H9 (cell line): ENCODE results near the gene MAOA. TPM values are rescaled to one million over a fixed set of nuclear protein-coding genes. Genes with fewer than 3 reads are reported as not detected.

Source experiments
- DNase-seq: peaks from one replicate; pipeline ENCODE4 v3.0.0-alpha.2; 2017
- H2AFZ ChIP-seq: one replicate; pipeline ENCODE4 v1.6.1; 2013; ENCODE audit warnings: mild to moderate bottlenecking, low read length, control low read depth, moderate library complexity
- H2AK5ac ChIP-seq: 2 replicates; pipeline ENCODE4 v1.6.1; 2013; ENCODE audit warnings: low read length, control low read depth, mixed read lengths; ENCODE audit not compliant: insufficient read length
- H2BK120ac ChIP-seq: one replicate; pipeline ENCODE4 v1.6.1; 2013; ENCODE audit warnings: low read depth, mild to moderate bottlenecking, low read length, control low read depth, inconsistent platforms; ENCODE audit not compliant: poor library complexity, severe bottlenecking
- H2BK12ac ChIP-seq: 2 replicates; pipeline ENCODE4 v1.6.1; 2013; ENCODE audit warnings: low read length, control low read depth, mixed read lengths, low read depth; ENCODE audit not compliant: insufficient read length
- H2BK15ac ChIP-seq: 2 replicates; pipeline ENCODE4 v1.6.1; 2013; ENCODE audit warnings: low read depth, low read length, control low read depth
- H2BK20ac ChIP-seq: one replicate; pipeline ENCODE4 v1.6.1; 2013; ENCODE audit warnings: low read depth, mild to moderate bottlenecking, low read length, control low read depth, inconsistent platforms; ENCODE audit not compliant: poor library complexity, severe bottlenecking
- H2BK5ac ChIP-seq: 2 replicates; pipeline ENCODE4 v1.6.1; 2013; ENCODE audit warnings: low read length, control low read depth, mixed read lengths; ENCODE audit not compliant: insufficient read length
- H3K14ac ChIP-seq: 2 replicates; pipeline ENCODE4 v1.6.1; 2013; ENCODE audit warnings: low read length, control low read depth; ENCODE audit not compliant: insufficient read depth
- H3K18ac ChIP-seq: 2 replicates; pipeline ENCODE4 v1.6.1; 2013; ENCODE audit warnings: low read depth, mild to moderate bottlenecking, mixed read lengths, low read length, control low read depth; ENCODE audit not compliant: insufficient read length
- H3K23ac ChIP-seq: 2 replicates; pipeline ENCODE4 v1.6.1; 2013; ENCODE audit warnings: low read length, control low read depth, mixed read lengths, low read depth; ENCODE audit not compliant: insufficient read length
- H3K23me2 ChIP-seq: 2 replicates; pipeline ENCODE4 v1.6.1; 2013; ENCODE audit warnings: low read depth, mild to moderate bottlenecking, mixed read lengths, low read length, control low read depth; ENCODE audit not compliant: insufficient read length, poor library complexity, severe bottlenecking
- H3K27ac ChIP-seq: 2 replicates; pipeline ENCODE4 v1.5.1; 2013; ENCODE audit warnings: low read length, control low read depth, mixed read lengths, low read depth; ENCODE audit not compliant: insufficient read length
- H3K27me3 ChIP-seq: 2 replicates; pipeline ENCODE4 v1.6.1; 2013; ENCODE audit warnings: low read length, control low read depth, inconsistent platforms; ENCODE audit not compliant: insufficient read depth
- H3K4ac ChIP-seq: 2 replicates; pipeline ENCODE4 v1.6.1; 2013; ENCODE audit warnings: low read depth, mild to moderate bottlenecking, control low read depth, inconsistent platforms, low read length, moderate library complexity
- H3K4me1 ChIP-seq: 2 replicates; pipeline ENCODE4 v1.6.1; 2013; ENCODE audit warnings: low read length, control low read depth, inconsistent platforms; ENCODE audit not compliant: insufficient read depth
- H3K4me2 ChIP-seq: 2 replicates; pipeline ENCODE4 v1.6.1; 2013; ENCODE audit warnings: low read length, control low read depth, mixed read lengths; ENCODE audit not compliant: insufficient read length, insufficient read depth
- H3K56ac ChIP-seq: 2 replicates; pipeline ENCODE4 v1.6.1; 2013; ENCODE audit warnings: low read depth, mild to moderate bottlenecking, mixed read lengths, low read length, control low read depth; ENCODE audit not compliant: insufficient read length
- H3K79me1 ChIP-seq: 2 replicates; pipeline ENCODE4 v1.6.1; 2013; ENCODE audit warnings: low read depth, mild to moderate bottlenecking, moderate library complexity, low read length, control low read depth, inconsistent platforms; ENCODE audit not compliant: insufficient read depth, poor library complexity, severe bottlenecking
- H3K79me2 ChIP-seq: 2 replicates; pipeline ENCODE4 v1.6.1; 2013; ENCODE audit warnings: low read length, control low read depth, inconsistent platforms; ENCODE audit not compliant: insufficient read depth
- H3K9ac ChIP-seq: 2 replicates; pipeline ENCODE4 v1.6.1; 2013; ENCODE audit warnings: low read length, control low read depth, mixed read lengths; ENCODE audit not compliant: insufficient read length; ENCODE audit errors: extremely low read depth
- H3K9me3 ChIP-seq: one replicate; pipeline ENCODE4 v1.6.1; 2013; ENCODE audit warnings: low read depth, low read length, inconsistent platforms; ENCODE audit not compliant: control insufficient read depth
- H3T11ph ChIP-seq: one replicate; pipeline ENCODE4 v1.6.1; 2013; ENCODE audit warnings: mild to moderate bottlenecking, low read length, control low read depth, inconsistent platforms
- H4K20me1 ChIP-seq: one replicate; pipeline ENCODE4 v1.6.1; 2013; ENCODE audit not compliant: control insufficient read depth, insufficient read length, insufficient read depth
- H4K5ac ChIP-seq: 2 replicates; pipeline ENCODE4 v1.6.1; 2013; ENCODE audit warnings: low read depth, mild to moderate bottlenecking, mixed read lengths, low read length, control low read depth; ENCODE audit not compliant: insufficient read length
- H4K8ac ChIP-seq: replicated peaks from 2 replicates; pipeline ENCODE4 v1.6.1; 2013; ENCODE audit warnings: low read length, control low read depth, mixed read lengths, low read depth; ENCODE audit not compliant: insufficient read length
- H4K91ac ChIP-seq: 2 replicates; pipeline ENCODE4 v1.6.1; 2013; ENCODE audit warnings: low read depth, mild to moderate bottlenecking, moderate library complexity, mixed read lengths, low read length, control low read depth; ENCODE audit not compliant: insufficient read length
- H3K27ac Mint-ChIP-seq, 3 experiments: 2 replicates in 2 of 3; 3 replicates in 1 of 3; pipeline ENCODE4 v1.8.0; 2020 to 2021; ENCODE audit warnings: mixed read lengths in 3 of 3, mild to moderate bottlenecking in 1 of 3, moderate library complexity in 1 of 3
- H3K27me3 Mint-ChIP-seq: 2 replicates; pipeline ENCODE4 v1.8.0; 2021; ENCODE audit warnings: low read depth, mild to moderate bottlenecking, moderate library complexity, mixed read lengths
- H3K36me3 Mint-ChIP-seq, 3 experiments: 2 replicates in 2 of 3; 3 replicates in 1 of 3; pipeline ENCODE4 v1.8.0; 2020 to 2021; ENCODE audit warnings: low read depth in 3 of 3, mixed read lengths in 3 of 3; ENCODE audit not compliant: insufficient read depth in 1 of 3
- H3K4me1 Mint-ChIP-seq, 2 experiments: 2 replicates each; pipeline ENCODE4 v1.8.0; 2020; ENCODE audit warnings: mixed read lengths in 2 of 2
- H3K4me3 Mint-ChIP-seq, 2 experiments: 2 replicates in 1 of 2; 3 replicates in 1 of 2; pipeline ENCODE4 v1.8.0; 2020 to 2021; ENCODE audit warnings: mild to moderate bottlenecking in 2 of 2, mixed read lengths in 2 of 2, moderate library complexity in 1 of 2
- H3K9me3 Mint-ChIP-seq, 2 experiments: 2 replicates in 1 of 2; 3 replicates in 1 of 2; pipeline ENCODE4 v1.8.0; 2020; ENCODE audit warnings: mild to moderate bottlenecking in 2 of 2, mixed read lengths in 2 of 2, moderate library complexity in 1 of 2
- WGBS: extraction: QIAGEN DNeasy Blood & Tissue Kit; methylation state at CpG from one replicate; pipeline ENCODE4 v1.1.7; 2013; ENCODE audit warnings: missing lambda C conversion rate, low lambda C conversion rate, mixed read lengths; ENCODE audit not compliant: insufficient read length; ENCODE audit errors: extremely low coverage; 5-methylcytosine and 5-hydroxymethylcytosine counted together
- total RNA-seq: library from RNA; stranded (reverse); gene quantifications from 2 replicates; pipeline ENCODE4 v1.2.1, GENCODE V29; 2021
- TF ChIP-seq, protein P1 (sequence below): fragments of 200-600 bp; sonication (generic); conservative IDR thresholded peaks from 3 replicates; pipeline ENCODE4 v1.8.0; 2021; ENCODE audit warnings: antibody characterized with exemption, mild to moderate bottlenecking

MAOA gene
- total RNA-seq, 1 experiment from 2014 or later = 0.28 TPM

DNA sequence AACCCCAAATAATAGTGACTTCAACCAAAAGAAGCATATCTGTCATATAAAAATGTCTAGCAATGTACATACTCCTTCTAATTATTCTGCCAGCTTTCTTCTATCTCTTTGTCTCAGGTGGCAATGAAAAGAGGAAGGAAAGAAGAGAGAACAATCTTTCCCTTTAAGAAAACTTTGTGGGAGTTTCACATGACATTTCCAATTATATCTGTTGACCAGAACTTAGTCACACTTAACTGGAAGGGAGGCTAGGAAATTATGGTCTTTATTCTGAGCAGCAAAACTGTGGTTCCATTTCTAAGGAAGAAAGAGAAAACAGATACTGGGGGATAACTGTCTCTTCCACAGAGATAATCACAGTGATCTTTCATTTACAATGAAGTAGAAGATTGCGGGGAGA lies 12.9 kb upstream of the MAOA start:
- Histone ChIP-seq H2AK5ac (no peak overlapping the region), H4K8ac (no peak overlapping the region), H2BK5ac (no peak overlapping the region), H3K79me1 (no peaks in the 10 kb centered on the region), H2BK12ac (no peak overlapping the region), H3K23ac (no peak overlapping the region), H4K91ac (no peak overlapping the region), H3K23me2 (no peaks in the 10 kb centered on the region), H3K9ac (no peak overlapping the region), H3K18ac (no peak overlapping the region), H3K79me2 (no peaks in the 10 kb centered on the region), H3K56ac (no peak overlapping the region), H4K20me1 (no peaks in the 10 kb centered on the region), H3K9me3 (no peaks in the 10 kb centered on the region), H2BK120ac (no peak overlapping the region), H3K4me1 (no peaks in the 10 kb centered on the region), H3K4ac (no peak overlapping the region), H3K4me2 (no peak overlapping the region), H2BK15ac (no peak overlapping the region), H3K14ac (no peak overlapping the region), H2AFZ (no peak overlapping the region), H3T11ph (no peak overlapping the region), H4K5ac (no peak overlapping the region), H3K27me3 (no peaks in the 10 kb centered on the region), H3K27ac (no peak overlapping the region), H2BK20ac (no peak overlapping the region)
- H3K27ac Mint-ChIP-seq = no peak overlapping the region
- peaks cover 23 to 36% of the 10 kb centered on the region in 2 experiments for H3K9me3 Mint-ChIP-seq
- no peak overlapping the region for H3K4me3 Mint-ChIP-seq
- TF ChIP-seq, protein P1, sequence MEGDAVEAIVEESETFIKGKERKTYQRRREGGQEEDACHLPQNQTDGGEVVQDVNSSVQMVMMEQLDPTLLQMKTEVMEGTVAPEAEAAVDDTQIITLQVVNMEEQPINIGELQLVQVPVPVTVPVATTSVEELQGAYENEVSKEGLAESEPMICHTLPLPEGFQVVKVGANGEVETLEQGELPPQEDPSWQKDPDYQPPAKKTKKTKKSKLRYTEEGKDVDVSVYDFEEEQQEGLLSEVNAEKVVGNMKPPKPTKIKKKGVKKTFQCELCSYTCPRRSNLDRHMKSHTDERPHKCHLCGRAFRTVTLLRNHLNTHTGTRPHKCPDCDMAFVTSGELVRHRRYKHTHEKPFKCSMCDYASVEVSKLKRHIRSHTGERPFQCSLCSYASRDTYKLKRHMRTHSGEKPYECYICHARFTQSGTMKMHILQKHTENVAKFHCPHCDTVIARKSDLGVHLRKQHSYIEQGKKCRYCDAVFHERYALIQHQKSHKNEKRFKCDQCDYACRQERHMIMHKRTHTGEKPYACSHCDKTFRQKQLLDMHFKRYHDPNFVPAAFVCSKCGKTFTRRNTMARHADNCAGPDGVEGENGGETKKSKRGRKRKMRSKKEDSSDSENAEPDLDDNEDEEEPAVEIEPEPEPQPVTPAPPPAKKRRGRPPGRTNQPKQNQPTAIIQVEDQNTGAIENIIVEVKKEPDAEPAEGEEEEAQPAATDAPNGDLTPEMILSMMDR = no peak
- H3K4me1 Mint-ChIP-seq = peaks cover 11 to 15% of the 10 kb centered on the region in 2 experiments
- no peak for DNase-seq
- H3K36me3 Mint-ChIP-seq = peaks cover 0 to 4% (median 0%) of the 10 kb centered on the region in 3 experiments; a peak in 2 of 7 replicates
- no CpG with 5 or more reads among the region's 1 CpG for WGBS
- H3K27me3 Mint-ChIP-seq = peaks cover 3% of the 10 kb centered on the region; the same call in 1 of the 2 replicates
